T-helper 1 cell treated with Interleukin-12 subunit alpha and Interleukin-12 subunit beta and Interleukin-4 antibody, amounts not matched to agents 30 μg/mL and 1 μg/mL, for 36 hours (primary cell): Measurements from ENCODE around the gene C4orf17.
"Not testable (repeated sequence)": the region's sequence is repeated elsewhere in the genome, so short reads cannot be mapped to it uniquely, and the experiment has no call there.

Experiments used
- H3K27ac Mint-ChIP-seq: one replicate; pipeline ENCODE4 v1.8.0; 2021; ENCODE audit warnings: mild to moderate bottlenecking, mixed read lengths
- H3K27me3 Mint-ChIP-seq: one replicate; pipeline ENCODE4 v1.8.0; 2021; ENCODE audit warnings: low read depth, mixed read lengths
- H3K36me3 Mint-ChIP-seq: one replicate; pipeline ENCODE4 v1.8.0; 2021; ENCODE audit warnings: low read depth, mixed read lengths
- H3K4me1 Mint-ChIP-seq: one replicate; pipeline ENCODE4 v1.8.0; 2021; ENCODE audit warnings: low read depth, mixed read lengths
- H3K4me3 Mint-ChIP-seq: one replicate; pipeline ENCODE4 v1.8.0; 2021; ENCODE audit warnings: mild to moderate bottlenecking, moderate library complexity, mixed read lengths
- H3K9me3 Mint-ChIP-seq: one replicate; pipeline ENCODE4 v1.8.0; 2021; ENCODE audit warnings: mixed read lengths

The C4orf17 gene

DNA sequence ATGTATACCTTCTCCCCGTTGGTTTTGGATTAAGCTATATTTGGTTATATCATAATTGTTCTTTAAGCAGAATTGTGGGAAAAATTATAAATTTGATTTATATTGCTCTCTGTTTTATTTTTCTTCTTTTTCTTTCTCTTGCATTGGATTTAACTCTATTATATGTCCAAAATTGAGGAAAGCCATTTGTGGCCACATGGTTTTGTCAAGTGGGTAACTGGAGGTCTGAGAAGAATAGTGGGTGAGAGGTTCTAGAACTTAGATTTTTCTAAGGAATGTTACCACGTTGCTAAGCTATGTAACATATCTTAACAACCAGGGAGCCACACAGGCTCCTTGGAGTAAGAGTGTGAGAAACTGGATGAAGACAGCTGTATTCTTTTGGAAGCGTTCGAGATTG, at the start of gene C4orf17:
C4orf17 (plus strand) TSS at position 301 of the 400 bp plus-strand sequence. CDS start 2,061 bp downstream, outside the sequence.
- no peak within 1 kb of the TSS for H3K27ac Mint-ChIP-seq
- H3K9me3 Mint-ChIP-seq: peaks cover 14% of the 10 kb centered on the region
- no peaks in the 10 kb centered on the region for H3K27me3 Mint-ChIP-seq

DNA sequence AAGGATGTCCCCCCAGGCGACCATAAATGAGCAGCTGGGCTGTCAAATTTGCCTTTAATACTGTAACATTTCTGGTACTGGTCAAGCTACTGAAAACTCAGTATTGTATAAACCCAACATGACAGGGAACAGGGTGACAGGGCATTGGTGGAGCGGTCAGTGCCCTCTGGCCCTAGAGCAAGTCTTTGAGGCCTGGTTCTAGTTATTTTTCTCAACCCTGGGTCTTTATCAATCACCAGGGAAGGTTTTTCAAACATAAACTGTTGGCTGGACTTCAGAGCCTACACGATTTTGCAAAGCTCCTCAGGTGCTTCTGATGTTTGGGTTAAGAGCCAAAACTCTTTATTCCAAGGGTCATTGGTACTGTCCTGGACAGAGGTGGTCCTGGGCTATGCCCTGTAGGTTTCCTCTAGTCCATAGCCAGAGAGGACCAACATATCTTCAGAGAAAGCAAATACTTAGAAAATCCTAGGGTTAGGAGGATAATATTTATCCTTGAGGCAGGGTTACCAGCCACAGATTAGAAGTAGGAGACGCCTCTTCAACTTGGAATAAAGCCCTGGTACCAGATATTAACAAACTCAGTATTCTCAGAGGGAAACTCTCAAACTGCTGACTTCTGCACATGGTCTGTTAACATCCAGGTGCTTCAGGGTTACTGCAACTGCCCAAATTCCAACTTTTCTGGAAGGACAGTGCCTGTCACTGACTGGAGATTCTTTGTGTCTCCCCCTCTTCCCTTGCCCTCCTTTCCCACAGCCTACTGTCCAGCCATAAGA, 49.0 kb upstream of the C4orf17 start:
- H3K36me3 Mint-ChIP-seq: no peaks in the 10 kb centered on the region
- no peaks in the 10 kb centered on the region for H3K4me1 Mint-ChIP-seq
- no peak overlapping the region for H3K27ac Mint-ChIP-seq
- peaks cover 22% of the 10 kb centered on the region for H3K27me3 Mint-ChIP-seq
- H3K9me3 Mint-ChIP-seq: no peaks in the 10 kb centered on the region
- H3K4me3 Mint-ChIP-seq: no peak overlapping the region

More for the DNA sequence above, at the start of gene C4orf17:
- Mint-ChIP-seq H3K36me3 (peaks cover 6% of the 10 kb centered on the region), H3K4me1 (peaks cover 24% of the 10 kb centered on the region), H3K4me3 (no peak within 1 kb of the TSS)

DNA sequence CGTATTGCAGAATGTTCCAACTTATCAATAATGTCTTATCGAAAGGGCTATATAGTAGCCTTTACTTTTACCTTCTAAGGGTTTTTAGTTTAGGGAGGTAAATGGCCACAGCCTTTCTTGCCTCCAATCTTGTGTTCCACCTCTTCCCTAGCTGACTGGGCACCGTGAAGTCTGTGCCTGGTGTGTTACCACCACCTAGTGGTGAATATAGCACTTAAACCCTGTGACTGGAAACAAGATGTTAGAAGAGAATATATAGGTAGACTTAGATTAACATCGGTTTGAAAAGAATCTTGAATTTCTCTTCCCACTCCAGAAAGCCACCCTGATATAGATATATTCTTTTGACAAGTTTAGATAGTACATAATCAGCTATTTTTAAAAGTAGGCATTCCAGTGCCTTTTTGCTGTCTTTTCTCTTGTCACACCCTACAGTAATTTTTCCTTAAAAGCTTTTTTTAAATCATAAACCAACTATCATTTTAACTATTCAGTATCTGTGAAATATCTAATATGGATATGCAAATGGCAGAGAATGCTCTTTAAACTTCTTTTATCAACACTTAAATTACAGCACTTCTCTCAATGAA, 47.9 kb upstream of the C4orf17 start:
- Mint-ChIP-seq H3K4me1 (no peaks in the 10 kb centered on the region), H3K27me3 (peaks cover 28% of the 10 kb centered on the region), H3K27ac (no peak overlapping the region), H3K4me3 (no peak overlapping the region), H3K36me3 (no peaks in the 10 kb centered on the region), H3K9me3 (no peaks in the 10 kb centered on the region)

DNA sequence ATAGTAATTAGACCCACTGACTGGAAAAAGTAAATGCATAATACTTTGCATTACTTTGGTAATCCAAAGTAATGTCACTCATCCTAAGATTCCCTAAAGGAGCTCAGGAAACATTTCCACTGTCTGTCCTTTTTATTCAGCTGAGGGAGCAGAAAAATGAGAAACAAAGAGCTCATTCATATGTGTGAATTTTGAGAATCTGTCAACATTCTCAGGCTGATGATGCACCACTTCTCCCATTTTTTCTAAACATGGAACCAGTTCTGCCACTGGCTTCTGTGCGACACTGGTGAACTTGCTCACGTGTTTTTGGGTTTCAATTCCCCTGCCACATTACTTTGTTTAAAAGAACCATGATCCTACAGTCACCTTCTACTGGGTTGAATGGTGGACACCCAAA, 47.3 kb upstream of the C4orf17 start:
- H3K36me3 Mint-ChIP-seq: no peaks in the 10 kb centered on the region
- peaks cover 30% of the 10 kb centered on the region for H3K27me3 Mint-ChIP-seq
- H3K27ac Mint-ChIP-seq: no peak overlapping the region
- H3K4me1 Mint-ChIP-seq: no peaks in the 10 kb centered on the region
- no peaks in the 10 kb centered on the region for H3K9me3 Mint-ChIP-seq
- no peak overlapping the region for H3K4me3 Mint-ChIP-seq

DNA sequence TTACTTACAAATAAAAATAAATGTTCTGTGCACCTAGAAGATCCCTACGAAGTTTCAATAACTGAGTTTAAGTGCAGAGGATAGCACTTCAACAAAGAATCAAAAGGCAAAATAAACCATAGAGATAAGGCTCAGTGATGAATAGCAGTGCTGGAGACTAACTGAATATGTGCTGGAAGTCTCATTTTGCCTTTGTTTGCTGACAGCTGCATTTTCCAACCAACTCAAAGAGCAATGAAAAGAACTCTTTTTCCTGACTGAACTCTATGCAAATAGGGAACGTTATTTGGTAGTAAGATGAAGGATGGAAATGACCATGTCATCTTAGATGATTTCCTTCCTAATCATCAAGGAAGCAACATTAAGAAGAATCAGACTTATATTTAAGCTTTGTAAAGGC, 42.9 kb upstream of the C4orf17 start:
- Mint-ChIP-seq H3K27ac (no peak overlapping the region), H3K4me3 (no peak overlapping the region), H3K27me3 (peaks cover 30% of the 10 kb centered on the region), H3K36me3 (no peaks in the 10 kb centered on the region), H3K9me3 (no peaks in the 10 kb centered on the region), H3K4me1 (no peaks in the 10 kb centered on the region)

DNA sequence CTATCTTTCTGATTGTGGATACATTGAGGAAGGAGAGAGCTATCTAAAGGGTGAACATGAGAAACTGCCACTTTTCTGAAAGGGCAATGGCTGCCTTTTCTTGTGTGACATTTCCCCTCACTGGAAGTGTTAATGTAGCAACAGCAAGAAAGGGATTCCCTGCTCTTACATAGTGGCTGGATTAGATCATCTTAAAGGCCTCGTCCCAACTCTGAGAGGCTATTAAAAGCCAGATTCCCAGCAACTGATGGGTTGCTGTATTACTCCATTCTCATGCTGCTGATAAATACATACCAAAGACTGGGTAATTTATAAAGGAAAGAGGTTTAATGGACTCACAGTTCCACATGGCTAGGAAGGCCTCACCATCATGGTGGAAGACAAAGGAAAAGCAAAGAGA, 41.9 kb upstream of the C4orf17 start:
- no peaks in the 10 kb centered on the region for H3K36me3 Mint-ChIP-seq
- no peaks in the 10 kb centered on the region for H3K4me1 Mint-ChIP-seq
- H3K27me3 Mint-ChIP-seq: peaks cover 28% of the 10 kb centered on the region
- no peak overlapping the region for H3K27ac Mint-ChIP-seq
- no peaks in the 10 kb centered on the region for H3K9me3 Mint-ChIP-seq
- no peak overlapping the region for H3K4me3 Mint-ChIP-seq

DNA sequence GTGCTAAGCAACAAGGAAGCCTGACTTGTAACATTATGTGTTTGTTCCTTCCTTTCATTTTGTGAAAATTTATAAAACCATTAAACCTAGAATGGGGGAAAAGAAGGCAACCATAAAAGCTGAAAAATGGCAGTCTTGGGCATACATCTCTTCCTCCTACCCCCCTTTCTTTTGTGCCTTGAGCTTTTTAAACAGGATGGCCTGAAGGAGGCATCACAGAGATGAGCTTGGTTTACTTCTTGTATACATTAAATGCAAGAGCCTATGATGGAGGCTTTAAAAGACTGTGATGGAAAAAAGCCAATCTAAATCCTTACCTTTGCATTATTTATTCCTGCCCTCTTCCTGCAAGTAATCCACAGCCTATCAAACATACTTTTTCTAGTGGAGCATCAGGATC, 39.5 kb upstream of the C4orf17 start:
- Mint-ChIP-seq H3K4me3 (no peak overlapping the region), H3K9me3 (no peaks in the 10 kb centered on the region), H3K36me3 (no peaks in the 10 kb centered on the region), H3K4me1 (no peaks in the 10 kb centered on the region), H3K27ac (no peak overlapping the region), H3K27me3 (peaks cover 15% of the 10 kb centered on the region)

DNA sequence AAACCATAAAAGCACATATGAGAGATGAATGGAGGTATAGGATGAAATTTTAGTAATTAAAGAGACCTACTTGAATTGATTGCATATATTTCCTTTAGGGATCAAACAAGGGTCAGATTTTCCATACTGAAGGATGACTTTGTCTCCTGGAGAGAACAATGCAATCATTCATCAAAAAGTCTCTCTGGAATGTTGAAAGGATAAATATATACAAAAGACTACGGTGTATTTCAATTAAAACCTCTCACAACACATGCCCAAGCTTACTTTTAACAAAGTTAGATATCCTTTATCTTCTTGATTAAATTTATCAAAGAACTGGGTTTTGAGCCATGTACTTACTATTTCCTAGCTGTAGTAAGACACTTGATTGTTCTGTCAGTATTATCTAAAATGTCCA, 38.9 kb upstream of the C4orf17 start:
- Mint-ChIP-seq H3K27ac (no peak overlapping the region), H3K4me1 (no peaks in the 10 kb centered on the region), H3K9me3 (no peaks in the 10 kb centered on the region), H3K27me3 (peaks cover 15% of the 10 kb centered on the region), H3K4me3 (no peak overlapping the region), H3K36me3 (no peaks in the 10 kb centered on the region)

DNA sequence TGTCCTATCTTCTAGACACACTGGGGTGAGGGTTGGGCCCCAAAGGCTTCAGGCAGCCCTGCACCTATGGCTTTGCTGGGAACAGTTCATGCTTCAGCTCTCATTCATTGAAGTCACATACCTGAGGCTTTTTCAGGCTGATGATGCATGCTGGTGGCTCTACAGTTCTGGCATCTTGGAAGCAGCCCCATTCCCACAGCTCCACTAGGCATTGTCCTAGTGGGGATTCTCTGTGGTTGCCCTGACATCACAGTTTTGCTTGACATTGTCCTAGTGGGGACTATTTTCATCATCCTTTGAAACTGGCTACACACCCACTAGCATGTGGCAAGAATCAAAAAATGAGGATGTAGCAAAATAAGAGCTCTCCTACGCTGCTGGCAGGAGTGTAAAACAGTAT, 37.7 kb upstream of the C4orf17 start:
- peaks cover 8% of the 10 kb centered on the region for H3K27me3 Mint-ChIP-seq
- H3K27ac Mint-ChIP-seq: no peak overlapping the region
- H3K9me3 Mint-ChIP-seq: no peaks in the 10 kb centered on the region
- no peak overlapping the region for H3K4me3 Mint-ChIP-seq
- no peaks in the 10 kb centered on the region for H3K4me1 Mint-ChIP-seq
- H3K36me3 Mint-ChIP-seq: no peaks in the 10 kb centered on the region

DNA sequence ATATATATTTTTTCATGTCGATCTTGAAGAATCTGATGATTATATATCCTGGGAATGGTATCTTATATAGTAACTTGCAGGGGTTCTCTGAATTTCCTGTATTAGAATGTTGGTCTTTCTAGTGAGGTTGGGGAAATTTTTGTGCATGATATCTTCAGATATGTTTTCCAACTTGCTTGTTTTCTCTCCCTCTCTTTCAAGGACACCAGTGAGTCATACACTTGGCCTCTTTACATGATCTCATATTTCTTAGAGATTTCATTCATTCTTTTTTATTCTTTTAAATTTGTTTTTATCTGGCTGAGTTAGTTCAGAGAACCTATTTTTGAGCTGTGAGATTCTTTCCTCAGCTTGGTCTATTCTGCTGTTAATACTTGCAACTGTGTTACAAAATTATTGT, 27.2 kb upstream of the C4orf17 start:
- Mint-ChIP-seq H3K27ac (no peak overlapping the region), H3K4me3 (no peak overlapping the region), H3K9me3 (peaks cover 35% of the 10 kb centered on the region), H3K27me3 (no peaks in the 10 kb centered on the region), H3K4me1 (no peaks in the 10 kb centered on the region), H3K36me3 (no peaks in the 10 kb centered on the region)

DNA sequence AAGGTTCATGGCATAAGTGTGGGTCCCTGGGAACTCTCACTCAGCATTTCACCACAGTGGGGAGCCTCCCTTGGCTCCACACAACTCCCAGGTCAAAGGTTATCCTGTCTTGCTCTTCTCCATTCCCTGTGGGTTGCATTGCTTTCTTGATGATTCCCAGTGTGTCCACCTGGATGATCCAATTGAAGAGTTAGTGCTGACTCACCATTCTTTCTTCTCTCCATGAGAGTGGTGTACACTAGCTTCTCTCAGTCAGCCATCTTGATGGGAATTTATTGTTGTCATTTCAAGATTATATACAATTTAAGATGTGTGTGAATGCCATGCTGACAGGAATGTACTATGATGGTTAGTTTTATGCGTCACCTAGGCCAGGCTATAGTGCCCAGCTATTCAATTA, 25.6 kb upstream of the C4orf17 start:
- Mint-ChIP-seq H3K27me3 (no peaks in the 10 kb centered on the region), H3K9me3 (peaks cover 38% of the 10 kb centered on the region), H3K36me3 (no peaks in the 10 kb centered on the region), H3K4me3 (no peak overlapping the region), H3K27ac (no peak overlapping the region), H3K4me1 (no peaks in the 10 kb centered on the region)

DNA sequence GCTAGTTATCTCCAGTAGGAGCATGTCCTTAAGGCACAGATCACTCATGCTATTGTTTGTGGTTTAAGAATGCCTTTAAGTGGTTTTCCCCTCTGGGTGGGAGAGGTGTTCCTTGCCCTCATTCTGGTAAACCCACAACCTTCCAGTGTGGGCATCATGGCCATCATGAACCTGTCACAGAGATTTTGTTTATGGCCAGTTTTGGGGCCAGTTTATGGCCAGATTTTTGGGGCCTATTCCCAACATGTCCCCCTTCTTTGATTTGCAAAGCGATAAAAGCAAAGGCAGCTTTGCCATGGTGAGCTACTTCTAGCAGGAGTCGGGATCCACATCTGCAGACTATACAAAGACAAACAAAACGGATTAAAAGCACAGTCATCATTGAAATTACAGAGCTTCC, 24.2 kb upstream of the C4orf17 start:
- H3K9me3 Mint-ChIP-seq: peaks cover 38% of the 10 kb centered on the region
- H3K4me3 Mint-ChIP-seq, H3K4me1 Mint-ChIP-seq, H3K27ac Mint-ChIP-seq, H3K36me3 Mint-ChIP-seq, H3K27me3 Mint-ChIP-seq: not testable (repeated sequence)

DNA sequence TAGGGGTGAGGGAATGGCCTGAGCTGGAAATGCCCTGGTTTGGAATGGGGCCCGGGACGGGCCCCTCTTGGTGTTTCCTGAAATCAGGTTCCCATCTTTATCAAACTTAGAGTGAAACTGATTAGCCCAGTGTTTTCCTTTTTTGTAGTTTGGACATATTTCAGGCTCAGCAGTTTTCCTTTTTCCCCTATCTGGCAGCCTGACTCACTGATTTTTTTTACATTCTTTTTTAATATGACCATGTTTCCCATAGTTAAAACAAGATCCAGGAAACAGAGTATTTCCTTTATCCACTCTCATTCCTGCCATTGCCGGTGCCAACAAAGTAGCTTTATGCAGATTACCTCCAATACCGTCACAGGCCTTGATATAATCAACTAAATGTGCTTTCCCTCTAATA, 20.5 kb upstream of the C4orf17 start:
- Mint-ChIP-seq H3K36me3 (no peaks in the 10 kb centered on the region), H3K9me3 (peaks cover 37% of the 10 kb centered on the region), H3K27me3 (no peaks in the 10 kb centered on the region), H3K4me3 (no peak overlapping the region), H3K4me1 (no peaks in the 10 kb centered on the region), H3K27ac (no peak overlapping the region)

DNA sequence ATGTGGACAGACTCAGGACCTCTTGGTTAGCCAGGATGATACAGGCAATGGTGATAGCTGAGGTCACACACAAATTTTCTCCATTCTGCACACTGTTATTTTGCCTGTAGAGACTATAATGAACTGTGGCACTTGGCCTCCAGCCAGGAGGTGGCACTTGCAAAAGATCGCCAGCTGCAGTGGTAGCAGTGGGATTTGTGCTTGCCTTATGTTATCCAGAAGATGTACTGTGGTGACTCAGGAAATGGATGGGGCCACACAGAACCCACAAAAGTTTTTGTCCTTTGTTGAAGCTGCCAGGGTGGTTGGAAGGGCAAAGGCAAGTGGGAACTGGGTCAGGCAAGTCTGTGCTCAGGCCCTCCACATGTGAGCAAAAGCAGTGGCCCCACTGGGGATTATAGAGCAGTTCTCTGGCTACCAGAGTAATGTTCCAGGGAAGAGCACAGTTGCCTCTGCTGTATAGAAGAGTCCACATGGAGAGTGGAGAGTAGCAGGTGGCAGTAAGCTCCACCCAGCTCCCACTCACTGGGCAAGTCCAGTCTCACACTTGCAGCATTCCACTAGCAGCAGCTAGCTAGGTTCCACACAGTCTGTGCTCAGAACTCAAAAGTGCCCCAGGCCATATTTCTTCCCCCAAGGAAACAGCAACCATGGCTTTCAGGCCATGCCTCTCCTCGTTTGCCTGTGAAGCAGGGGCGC, 5.9 kb upstream of the C4orf17 start:
- H3K27me3 Mint-ChIP-seq: peaks cover 3% of the 10 kb centered on the region
- H3K4me1 Mint-ChIP-seq: peaks cover 34% of the 10 kb centered on the region

DNA sequence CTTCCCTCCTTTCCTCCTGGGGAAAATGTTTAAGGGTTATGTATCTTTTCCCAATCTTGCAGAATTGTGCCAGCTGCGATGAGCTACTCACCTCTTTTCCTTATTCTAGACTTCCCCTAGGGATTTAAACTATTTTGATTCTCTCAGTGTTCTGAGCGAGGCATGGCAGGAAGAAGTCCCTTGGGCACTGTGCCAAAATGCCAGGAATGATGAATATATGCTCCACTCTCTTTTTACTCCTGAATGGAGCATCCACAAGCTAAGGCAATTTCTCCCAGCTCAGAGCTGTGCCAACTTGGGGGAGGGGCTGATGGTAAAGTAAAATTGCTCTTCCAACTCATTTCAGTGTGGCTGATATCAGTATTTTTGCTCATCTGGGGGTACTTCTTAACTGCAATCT, 4.0 kb upstream of the C4orf17 start:
- peak overlapping the region; percentile 87 for H3K27ac Mint-ChIP-seq
- peaks cover 34% of the 10 kb centered on the region for H3K4me1 Mint-ChIP-seq
- peaks cover 6% of the 10 kb centered on the region for H3K36me3 Mint-ChIP-seq
- H3K4me3 Mint-ChIP-seq: peak overlapping the region; percentile 52
- H3K9me3 Mint-ChIP-seq: peaks cover 16% of the 10 kb centered on the region
- H3K27me3 Mint-ChIP-seq: peaks cover 3% of the 10 kb centered on the region

More for the DNA sequence above, 5.9 kb upstream of the C4orf17 start:
- Mint-ChIP-seq H3K36me3 (peaks cover 6% of the 10 kb centered on the region), H3K9me3 (peaks cover 16% of the 10 kb centered on the region), H3K4me3 (no peak overlapping the region), H3K27ac (no peak overlapping the region)
